Anterior cingulate cortex (tissue), 58 donors: ENCODE results near the gene ACACB.
A peak's percentile ranks its signal among the peaks of the same experiment; 100 is the strongest.

ENCODE experiments used
- DNase-seq, 58 donors: peaks; one replicate each; lab custom pipeline; 2025; lab: John Stamatoyannopoulos, UW

Gene ACACB

DNA sequence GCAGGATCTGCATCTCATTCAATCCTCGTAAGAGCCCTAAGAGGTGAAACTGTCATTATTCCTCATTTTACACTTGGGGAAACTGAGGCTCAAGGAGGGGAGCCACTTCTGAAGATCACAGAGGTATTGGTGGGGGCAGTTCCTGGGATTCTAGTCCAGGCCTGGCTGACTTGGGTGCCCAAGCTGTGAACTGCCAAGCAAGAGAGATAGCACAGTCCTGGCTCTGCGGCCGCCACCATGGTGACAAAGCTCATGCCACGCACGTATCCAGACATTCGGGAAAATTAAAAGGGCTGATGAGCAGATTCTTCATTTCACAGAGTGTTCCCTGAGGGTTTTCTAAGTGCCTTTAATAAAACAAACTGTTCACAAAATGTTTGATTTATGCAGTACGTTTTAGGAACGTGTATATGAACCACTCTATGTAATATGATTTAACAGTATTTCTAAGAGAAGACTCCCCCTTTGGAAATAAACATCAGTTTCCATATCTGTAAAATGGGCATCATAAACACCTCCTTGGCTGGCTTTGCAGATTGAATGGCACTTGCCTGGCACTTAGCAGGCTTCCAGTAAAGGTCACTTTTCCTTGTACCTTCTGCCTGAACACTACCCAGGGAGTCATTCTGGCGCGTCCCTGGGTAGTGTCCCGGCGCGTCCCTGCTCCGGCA lies 84.6 kb downstream of the ACACB start:
- DNase-seq = no peak

DNA sequence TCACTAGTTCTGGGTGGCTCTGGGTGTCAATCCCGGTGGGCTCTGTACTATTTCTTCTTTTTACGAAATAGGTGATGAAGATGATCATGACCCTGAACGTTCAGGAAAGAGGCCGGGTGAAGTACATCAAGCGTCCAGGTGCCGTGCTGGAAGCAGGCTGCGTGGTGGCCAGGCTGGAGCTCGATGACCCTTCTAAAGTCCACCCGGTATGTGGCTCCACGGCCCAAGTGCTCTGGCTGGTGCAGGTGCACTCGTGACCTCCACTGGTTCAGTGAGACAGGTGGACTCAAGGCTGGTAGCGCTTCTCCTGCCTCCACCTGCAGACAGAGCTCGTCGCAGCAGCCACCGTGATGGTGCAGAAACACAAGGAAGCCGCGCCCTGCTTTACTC lies 85.1 kb downstream of the ACACB start:
- DNase-seq = no peak

DNA sequence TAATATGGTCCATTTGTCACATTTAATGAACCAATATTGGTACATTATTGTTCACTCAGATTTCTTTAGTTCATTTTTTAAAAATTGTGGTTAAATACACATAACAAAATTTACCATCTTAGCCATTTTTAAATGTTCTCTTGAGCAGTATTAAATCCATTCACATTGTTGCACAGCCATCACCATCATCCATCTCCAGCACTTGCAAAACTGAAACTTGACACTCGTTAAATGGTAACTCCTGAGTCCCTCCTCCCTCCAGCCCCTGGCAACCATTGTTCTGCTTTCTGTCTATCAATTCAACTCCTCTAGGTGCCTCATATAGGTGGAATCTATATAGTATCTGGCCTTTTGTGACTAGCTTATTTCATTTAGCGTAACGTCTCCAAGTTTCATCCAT lies 86.4 kb downstream of the ACACB start:
- no peak for DNase-seq

DNA sequence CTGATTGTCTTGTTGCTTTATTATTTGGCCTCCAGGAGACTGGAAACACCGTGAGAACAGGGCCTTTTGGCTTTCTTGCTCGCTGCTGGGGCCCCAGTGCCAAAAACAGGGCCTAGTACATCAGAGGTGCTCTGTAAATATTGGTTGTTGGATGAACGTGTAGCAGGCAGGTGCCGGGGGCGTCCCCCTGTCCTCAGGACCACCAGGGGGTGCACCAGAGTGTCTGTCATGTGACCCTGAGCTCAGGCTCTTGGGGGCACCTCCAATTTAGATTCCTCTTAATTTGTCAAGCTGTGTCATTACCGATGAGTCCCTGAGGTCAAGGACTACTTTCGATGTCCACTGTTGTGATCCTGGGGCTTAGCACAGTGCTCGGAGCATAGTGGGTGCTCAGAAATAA lies 87.1 kb downstream of the ACACB start:
- DNase-seq = no peak

DNA sequence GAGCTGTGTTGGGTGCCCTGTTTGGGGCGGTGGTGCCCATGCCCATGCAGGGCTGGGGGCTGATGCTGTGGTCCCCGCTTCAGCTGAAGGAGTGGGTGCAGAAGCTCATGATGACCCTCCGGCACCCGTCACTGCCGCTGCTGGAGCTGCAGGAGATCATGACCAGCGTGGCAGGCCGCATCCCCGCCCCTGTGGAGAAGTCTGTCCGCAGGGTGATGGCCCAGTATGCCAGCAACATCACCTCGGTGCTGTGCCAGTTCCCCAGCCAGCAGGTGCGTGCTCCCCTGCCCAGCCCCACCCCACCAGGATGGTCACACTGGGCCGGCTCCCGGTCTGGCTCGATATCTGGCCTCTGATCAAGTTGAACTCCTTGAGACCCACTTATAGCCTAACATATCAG lies 92.7 kb downstream of the ACACB start:
- no peak for DNase-seq

DNA sequence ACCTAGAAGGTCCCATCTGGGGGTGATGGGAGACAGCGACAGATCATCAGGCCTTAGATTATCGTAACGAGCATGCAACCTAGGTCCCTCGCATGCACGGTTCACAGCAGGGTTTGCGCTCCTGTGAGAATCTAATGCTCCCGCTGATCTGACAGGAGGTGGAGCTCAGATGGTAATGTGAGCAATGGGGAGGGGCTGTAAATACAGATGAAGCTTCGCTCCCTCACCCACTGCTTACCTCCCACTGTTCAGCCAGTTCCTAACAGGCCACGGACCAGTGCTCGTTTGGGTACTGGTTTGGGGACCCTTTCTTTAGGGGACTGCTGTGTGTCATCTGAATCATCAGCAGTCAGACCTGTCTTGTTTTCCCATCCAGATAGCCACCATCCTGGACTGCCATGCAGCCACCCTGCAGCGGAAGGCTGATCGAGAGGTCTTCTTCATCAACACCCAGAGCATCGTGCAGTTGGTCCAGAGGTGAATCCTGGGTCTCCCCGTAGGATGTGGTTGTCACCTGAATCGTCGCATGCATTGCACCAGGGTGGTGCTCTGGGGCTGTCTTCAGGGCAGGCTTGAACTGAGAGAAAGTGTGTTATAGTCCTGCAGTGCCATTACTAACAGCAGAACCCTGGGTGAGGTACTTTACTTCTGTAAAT lies 96.2 kb downstream of the ACACB start:
- no peak for DNase-seq

DNA sequence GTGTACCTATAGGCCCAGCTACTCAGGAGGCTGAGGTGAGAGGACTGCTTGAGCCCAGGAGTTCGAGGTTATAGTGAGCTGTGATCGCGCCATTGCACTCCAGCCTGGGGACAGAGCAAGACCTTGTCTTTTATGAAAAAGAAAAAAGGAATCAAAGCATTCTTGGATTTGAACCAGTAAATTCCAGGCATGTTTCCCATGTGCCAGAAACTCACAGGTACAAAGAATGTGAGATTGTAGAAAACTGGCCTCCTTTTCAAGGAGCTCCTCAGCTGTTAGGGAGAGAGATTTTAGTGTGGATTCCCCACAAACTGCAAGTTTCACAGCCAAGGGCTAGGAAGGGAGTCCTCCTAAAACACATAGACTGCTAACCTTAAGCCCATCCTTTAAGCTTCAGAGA lies 97.7 kb downstream of the ACACB start:
- DNase-seq = no peak

DNA sequence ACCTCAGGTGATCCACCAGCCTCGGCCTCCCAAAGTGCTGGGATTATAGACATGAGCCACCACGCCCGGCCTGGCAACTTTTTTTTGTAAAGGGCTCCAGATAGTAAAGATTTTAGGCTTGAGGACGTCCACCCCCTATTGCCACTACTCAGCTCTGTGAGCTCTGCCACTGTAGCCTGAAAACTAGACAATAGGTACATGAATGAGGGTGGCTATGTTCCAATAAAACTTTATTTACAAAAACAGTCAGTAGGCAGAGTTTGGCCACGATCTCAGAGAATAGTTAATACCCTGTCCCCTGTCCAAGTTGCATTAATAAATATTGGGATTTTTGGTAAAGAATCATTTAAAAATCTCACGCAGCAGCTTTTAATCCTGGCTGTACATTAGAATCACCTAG lies 102.6 kb downstream of the ACACB start:
- DNase-seq = no peak

DNA sequence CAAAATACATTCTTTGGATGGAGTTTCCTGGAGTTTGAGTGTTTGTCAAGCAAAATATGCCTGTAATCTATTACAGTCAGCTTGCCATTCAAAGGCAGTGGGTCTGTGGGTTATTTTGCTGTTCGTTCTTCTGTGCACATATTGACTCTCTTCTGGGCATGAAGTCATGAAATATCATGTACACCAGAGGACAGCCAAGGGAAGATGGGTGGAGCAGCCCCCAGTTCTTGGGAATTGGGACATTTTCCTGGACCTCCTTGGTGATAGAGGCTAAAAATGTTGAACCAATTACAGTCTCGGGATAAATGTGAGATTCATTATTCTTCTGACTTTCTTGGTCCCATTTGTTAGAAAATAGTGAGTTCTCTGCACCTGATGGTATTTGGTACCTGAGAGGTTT lies 103.6 kb downstream of the ACACB start:
- DNase-seq = no peak

DNA sequence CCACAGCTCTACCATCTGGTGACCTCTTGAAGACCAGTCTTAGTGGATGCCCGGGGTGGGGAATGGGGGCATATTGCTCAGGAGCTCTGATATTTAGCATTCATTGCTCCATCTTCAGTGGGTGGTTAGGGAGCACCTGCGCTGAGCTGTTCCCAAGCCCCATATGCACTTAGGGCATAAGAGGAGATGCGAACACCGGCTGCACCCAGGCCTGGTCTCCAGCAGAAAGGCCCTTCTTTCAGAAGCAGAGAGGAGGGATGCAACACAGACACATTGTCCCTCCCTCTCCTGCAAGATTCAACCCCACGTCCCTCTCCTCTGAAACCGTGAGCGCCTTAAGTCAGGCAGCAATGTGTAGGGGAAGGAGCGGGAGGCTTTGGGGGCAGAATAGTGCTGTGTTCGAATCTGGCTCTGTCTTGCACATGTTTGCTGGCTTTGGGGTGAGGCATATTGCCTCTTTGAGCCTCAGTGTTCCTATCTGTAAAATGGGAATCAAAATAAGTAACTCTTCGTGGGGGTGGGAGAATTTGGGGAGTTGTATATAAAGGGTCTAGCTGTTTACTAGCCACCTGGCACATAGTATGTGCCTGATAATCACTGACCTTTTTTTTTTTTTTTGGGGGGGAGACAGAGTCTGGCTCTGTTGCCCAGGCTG lies 105.0 kb downstream of the ACACB start:
- DNase-seq = no peak

DNA sequence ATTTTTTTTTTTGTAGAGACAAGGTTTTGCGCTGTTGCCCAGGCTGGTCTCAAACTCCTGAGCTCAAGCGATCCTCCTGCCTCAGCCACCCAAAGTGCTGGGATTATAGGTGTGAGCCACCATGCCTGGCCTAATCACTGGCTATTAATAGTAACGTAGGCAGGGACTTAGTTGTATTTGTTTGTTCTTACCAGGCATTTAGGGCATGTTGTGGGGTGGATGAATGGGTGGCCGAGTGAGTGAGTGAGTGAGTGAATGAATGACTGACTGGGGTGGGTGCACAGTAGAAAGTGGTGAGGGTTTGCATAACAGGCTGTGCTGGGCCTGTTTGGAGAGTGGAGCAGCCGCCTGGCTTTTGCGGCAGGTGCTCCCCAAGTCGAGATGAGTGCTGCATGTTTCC lies 105.7 kb downstream of the ACACB start:
- DNase-seq = no peak

DNA sequence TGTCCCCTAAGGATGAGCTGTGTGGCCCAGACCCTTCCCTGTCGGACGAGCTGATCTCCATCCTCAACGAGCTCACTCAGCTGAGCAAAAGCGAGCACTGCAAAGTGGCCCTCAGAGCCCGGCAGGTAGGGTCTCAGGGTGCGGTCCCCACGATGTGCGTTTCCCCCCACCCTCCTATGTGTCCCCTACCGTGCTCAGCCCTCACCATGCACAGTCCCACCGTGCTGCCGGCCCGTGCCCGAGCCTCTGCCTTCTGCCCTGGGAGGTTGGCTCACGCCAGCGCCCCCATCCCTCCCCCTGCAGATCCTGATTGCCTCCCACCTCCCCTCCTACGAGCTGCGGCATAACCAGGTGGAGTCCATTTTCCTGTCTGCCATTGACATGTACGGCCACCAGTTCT lies 106.1 kb downstream of the ACACB start:
- DNase-seq = no peak

DNA sequence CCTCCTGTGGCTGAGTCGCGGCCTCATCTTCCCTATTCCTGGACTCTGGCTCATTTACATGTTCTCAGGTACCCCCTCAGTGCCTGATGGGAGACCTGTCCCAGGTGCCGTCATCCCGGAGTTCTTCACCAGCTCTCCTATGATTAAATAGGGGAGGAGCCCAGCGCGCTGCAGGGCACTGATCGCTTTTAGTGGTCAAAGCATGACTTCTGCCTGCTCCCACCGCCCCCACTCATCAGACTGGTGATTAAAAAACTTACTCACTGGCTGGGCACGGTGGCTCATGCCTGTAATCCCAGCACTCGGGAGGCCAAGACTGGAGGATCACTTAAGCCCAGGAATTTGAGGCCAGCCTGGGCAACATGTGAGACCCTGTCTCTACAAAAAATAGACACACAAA lies 106.8 kb downstream of the ACACB start:
- DNase-seq = no peak

DNA sequence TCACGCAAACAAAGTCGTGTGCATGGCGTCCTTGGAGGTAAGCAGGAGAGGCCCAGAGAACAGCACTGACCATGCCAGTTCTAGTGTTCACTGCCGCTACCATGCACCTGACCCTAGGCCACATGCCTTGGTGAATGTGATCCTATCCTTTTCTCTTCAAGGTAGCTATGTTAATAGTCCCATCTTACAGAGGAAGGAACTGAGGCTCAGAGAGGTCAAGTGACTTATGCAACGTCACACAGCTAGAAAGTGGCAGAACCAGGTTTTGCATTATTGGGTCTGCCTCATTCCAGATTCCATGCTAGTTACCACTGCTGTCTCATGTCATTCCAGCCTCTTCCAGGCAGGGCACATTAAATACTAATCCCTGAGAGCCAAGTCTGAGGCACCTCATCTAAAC lies 107.5 kb downstream of the ACACB start:
- no peak for DNase-seq

DNA sequence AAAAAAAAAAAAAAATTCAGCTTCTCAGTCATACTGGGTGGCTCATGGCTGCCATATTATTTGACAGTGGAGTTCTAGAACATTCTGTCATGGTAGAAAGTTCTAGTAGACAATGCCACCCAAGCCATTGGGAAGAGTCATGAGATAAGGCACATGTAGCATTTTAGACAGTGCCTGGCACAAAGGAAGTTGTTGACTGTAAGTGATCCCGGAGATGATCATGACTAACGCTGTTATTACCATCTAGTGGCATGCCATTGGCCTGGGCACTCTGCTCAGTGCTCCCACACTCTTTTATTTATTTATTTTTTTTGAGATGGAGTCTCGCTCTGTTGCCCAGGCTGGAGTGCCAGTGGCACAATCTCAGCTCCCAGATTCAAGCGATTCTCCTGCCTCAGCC lies 112.3 kb downstream of the ACACB start:
- no peak for DNase-seq

DNA sequence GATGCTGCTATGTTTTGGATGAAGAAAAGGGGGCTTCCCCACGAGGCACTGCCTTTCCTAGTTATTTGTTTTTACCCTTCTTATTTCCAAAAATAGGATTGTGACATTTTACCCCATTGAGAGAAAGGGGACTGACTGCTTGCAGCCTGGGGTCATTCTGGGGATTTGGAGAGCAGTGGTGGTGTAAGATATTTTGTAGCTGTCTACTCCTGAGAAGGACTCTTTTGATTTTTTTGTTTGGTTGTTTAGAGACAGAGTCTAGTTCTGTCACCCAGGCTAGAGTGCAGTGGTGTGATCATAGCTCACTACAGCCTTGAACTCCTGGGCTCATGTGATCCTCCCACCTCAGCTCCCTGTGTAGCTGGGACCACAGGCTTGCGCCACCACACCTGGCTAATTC lies 113.8 kb downstream of the ACACB start:
- no peak for DNase-seq

DNA sequence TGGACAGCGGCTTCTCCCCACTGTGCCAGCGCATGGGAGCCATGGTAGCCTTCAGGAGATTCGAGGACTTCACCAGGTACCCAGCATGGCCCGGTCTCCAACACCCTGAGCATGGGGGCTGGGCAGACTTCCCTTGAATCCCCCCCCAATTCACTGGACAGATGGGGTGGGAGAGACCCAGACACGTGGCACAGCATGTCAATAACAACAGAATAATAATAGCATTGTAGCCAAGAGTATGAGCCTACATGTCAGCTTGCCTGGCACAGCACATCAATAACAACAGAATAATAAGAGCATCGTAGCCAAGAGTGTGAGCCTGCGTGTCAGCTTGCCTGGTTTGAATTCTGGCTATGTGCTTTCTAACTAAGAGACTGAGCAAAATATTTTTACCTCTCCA lies 116.3 kb downstream of the ACACB start:
- DNase-seq = peak in 28 of 58 donors; percentile 3 to 64 (median 32)

DNA sequence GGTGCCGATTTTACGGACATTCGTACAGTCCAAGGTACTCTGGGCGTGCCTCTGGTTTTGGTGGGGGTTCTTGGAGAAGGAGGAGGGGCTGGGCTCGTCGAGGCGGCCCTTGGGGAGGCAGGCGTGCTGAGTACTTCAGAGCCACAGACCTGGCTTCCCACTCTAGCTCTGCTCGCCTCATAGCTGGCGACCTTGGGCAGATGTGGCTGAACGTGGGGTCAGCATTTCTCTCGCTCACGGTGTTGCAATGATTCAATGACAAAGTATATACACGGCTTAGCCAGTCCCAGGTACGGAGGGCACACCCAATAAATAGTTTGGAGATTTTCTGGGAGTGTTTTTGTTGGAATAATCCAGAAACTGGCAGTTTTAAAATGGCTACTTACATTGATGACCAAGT lies 117.6 kb downstream of the ACACB start:
- no peak for DNase-seq

DNA sequence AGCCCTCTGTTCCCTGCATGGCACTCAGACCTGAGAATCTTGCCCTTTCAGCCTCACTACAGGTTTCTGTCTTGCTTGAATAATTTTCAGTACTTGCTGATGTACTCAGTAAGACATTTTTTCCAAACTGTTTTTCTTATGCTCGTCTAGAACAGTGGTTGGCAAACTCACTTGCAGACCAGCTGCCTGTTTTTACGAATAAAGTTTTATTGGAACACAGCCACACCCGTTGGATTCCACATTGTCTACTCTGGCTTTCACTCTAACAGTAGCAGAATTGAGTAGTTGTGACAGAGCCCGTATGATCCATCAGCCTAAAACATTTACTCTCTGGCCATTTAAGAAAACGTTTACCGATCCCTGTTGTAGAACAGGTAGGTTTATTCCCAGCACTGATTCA lies 119.9 kb downstream of the ACACB start:
- no peak for DNase-seq

DNA sequence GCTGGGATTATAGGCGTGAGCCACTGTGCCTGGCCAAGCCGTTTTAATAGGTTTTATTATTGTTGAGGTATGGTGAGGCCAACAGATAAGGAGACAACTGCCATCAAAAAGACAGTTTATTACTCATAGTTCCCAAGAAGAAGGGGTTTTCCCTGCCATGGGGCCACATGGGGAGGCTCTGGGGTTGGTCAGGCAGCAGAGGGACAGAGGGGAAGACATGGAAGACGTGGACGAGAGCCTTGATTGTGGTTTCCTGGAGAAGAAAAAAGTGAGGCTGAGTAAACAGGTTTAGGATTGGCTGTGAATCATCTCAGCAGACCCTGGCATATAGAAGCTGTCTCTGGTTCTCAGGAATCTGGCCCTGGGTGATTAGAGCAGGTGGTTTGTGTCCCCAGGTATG lies 122.8 kb downstream of the ACACB start:
- no peak for DNase-seq

DNA sequence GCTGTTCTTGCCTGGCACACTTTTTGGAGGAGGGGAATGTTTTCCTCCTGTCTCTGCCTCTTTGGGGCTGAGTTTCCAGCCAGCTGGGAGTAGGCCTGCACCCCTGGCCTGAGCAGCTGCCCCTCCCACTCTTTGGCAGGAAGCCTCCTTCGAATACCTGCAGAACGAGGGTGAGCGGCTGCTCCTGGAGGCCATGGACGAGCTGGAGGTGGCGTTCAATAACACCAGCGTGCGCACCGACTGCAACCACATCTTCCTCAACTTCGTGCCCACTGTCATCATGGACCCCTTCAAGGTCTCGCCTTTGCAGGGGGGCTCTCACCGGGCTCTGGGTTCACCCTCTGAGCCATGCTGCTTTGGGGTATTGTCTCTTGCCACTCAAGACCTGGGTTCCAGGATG lies 123.3 kb downstream of the ACACB start:
- no peak for DNase-seq

DNA sequence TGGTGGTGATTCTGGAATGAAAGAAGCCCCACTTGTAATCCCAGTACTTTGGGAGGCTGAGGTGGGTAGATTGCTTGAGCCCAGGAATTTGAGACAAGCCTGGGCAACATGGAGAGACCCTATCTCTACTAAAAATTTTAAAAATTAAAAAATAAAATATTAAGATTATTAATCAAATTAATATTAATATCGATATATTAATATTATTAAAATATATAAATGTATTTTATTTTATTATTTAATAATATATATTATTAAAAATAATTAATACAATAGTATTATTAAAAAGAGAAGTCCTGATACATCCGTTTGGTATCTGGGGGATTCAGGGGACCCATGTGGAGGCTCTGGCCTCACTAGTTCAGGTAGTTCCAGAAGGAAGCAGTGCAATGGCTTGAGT lies 124.0 kb downstream of the ACACB start:
- DNase-seq = no peak
